H1 (cell line): ENCODE data around the gene ZNF143. TPM values are rescaled to one million over a fixed set of nuclear protein-coding genes. Genes with fewer than 3 reads are reported as not detected.

Experiments used
- BACH1 ChIP-seq: IDR thresholded peaks from 2 replicates; pipeline ENCODE4 v1.6.1; 2012; ENCODE audit warnings: low read length, improper control_type of control experiment
- CTBP2 ChIP-seq: IDR thresholded peaks from 2 replicates; pipeline ENCODE4 v1.7.0; 2011; ENCODE audit warnings: borderline replicate concordance, mild to moderate bottlenecking, moderate library complexity, mixed read lengths, low read length; ENCODE audit not compliant: insufficient read depth, insufficient read length
- EP300 ChIP-seq, 2 experiments: IDR thresholded peaks; 1 replicate in 1 of 2; 2 replicates in 1 of 2; pipeline ENCODE4 v1.6.1; 2011 to 2012; ENCODE audit warnings: low read depth in 2 of 2, low read length in 2 of 2, mild to moderate bottlenecking in 2 of 2, borderline replicate concordance in 1 of 2, inconsistent platforms in 1 of 2, moderate library complexity in 1 of 2
- MAX ChIP-seq: IDR thresholded peaks from 2 replicates; pipeline ENCODE4 v1.6.1; 2012; ENCODE audit warnings: inconsistent platforms
- NANOG ChIP-seq: IDR thresholded peaks from 2 replicates; pipeline ENCODE4 v1.6.1; 2011; ENCODE audit warnings: low read length, low read depth, mild to moderate bottlenecking, inconsistent platforms; ENCODE audit not compliant: insufficient read depth, poor library complexity, severe bottlenecking
- POLR2A ChIP-seq, 2 experiments: IDR thresholded peaks; 1 replicate in 1 of 2; 2 replicates in 1 of 2; pipeline ENCODE4 v1.6.1; 2011; ENCODE audit warnings: low read depth in 2 of 2, low read length in 2 of 2, mild to moderate bottlenecking in 2 of 2; ENCODE audit errors: control extremely low read depth in 1 of 2
- SIRT6 ChIP-seq: IDR thresholded peaks from one replicate; pipeline ENCODE4 v1.7.1; 2012; ENCODE audit warnings: low read length, inconsistent platforms
- TCF12 ChIP-seq: IDR thresholded peaks from 2 replicates; pipeline ENCODE4 v1.6.1; 2011; ENCODE audit warnings: low read depth, mild to moderate bottlenecking, low read length
- USF2 ChIP-seq: IDR thresholded peaks from 2 replicates; pipeline ENCODE4 v1.6.1; 2011; ENCODE audit warnings: low read length, improper control_type of control experiment
- polyA plus RNA-seq, 7 experiments: library from polyadenylated mRNA; depleted of rRNA in 3 of 7; stranded (reverse) in 5 of 7; unstranded in 2 of 7; fragments of >200 nt in 5 of 7; fragments of 200-250 nt in 2 of 7; gene quantifications; 1 replicate in 5 of 7; 2 replicates in 1 of 7; 4 replicates in 1 of 7; pipeline versions ENCODE4 v1.2.1 to v1.2.3, GENCODE V29; 2011 to 2013; ENCODE audit warnings: missing spikeins in 2 of 7, mixed read lengths in 2 of 7
- total RNA-seq: library from RNA; stranded (reverse); fragmentation: NEBNext Ultra II Directional; extraction: Animal tissue kit (Norgen Biotek cat#: 25700); gene quantifications from 2 replicates; pipeline ENCODE4 v1.2.1, GENCODE V29; 2021

The ZNF143 gene
- total and polyA plus RNA-seq, 2 of the 8 experiments (the other 6 are each of a cell fraction or from before 2014, with no cell fraction given), result 43.0 to 69.2 TPM

DNA sequence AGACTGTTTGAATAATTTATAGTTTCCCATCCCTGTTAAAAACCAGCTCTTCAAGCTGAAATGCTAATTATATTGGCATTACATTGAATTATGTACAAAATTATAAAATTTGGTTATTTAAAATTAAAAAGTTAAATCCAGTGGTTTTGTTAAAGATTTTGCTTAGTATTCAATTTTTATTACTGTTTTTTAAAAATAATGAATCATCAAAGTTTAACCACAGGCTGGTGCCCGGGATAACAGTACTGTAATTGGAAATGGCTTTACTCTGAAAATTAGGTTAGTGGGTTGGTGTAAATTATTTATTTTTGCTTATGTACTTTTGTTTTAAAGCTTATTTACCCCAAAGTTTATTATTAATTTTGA lies 67.3 kb downstream of the ZNF143 start (continued):
- TF ChIP-seq MAX (no peak), EP300 (IDR thresholded peaks at IDR 0.05; ENCODE audit: borderline replicate concordance in 1 of 2, low read depth in 2 of 2, low read length in 2 of 2) (no peak), TCF12 (no peak), POLR2A (IDR thresholded peaks at IDR 0.05; ENCODE audit: control extremely low read depth in 1 of 2, low read depth in 2 of 2, low read length in 2 of 2) (no peak), USF2 (no peak), BACH1 (no peak), NANOG (no peak), SIRT6 (no peak), CTBP2 (no peak)
